Stimulated activated CD8-positive, alpha-beta memory T cell treated with anti-CD3 and anti-CD28 coated beads, Interleukin-7, amount 100 ng/mL, for 4 hours (primary cell): Measurements from ENCODE around the gene ELMO1.

Experiments
- DNase-seq, 2 donors: peaks; one replicate each; pipeline ENCODE4 v3.0.0-alpha.2; 2020; ENCODE audit warnings: low read depth in 2 of 2

Gene ELMO1

DNA sequence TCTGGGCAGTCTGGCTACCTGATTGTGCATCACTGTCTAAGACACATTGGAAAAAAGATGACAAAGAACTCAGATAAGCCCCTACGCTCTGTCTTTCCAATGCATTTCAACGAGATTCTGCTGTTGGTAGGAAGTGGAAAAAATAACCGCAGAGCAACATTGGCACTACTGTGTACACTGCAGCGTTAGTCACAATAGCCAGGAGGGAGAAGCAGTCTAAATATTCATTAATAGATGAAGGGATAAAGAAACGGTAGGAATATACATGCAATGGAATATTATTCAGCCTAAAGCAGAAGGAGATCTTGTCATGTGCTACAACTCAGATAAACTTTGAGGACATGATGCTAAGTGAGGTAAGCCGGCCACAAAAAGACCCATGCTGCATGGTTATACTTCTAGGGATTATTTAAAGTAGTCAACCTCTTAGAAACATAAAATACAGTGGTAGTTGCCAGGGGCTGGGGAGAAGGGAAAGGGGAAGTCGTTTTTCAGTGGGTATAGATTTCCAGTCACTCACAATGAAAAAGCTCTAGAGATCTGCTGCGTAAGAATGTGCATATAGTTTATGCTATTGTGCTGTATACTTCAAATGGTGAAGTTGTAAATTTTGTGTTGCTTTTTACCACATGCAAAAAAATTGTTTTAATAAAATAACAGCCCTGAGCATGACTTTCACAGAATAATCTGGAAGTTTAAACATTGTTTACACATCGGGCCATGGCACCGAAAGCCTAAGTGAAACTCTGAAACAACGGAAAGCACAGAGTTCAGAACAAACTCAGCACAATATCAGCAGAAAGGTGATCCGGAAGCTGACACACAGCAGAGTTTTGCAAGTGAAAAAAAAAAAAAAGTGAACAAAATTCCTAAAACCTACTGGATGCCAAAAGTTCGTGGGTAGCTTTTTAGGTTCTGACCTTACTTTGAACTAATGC lies 40.1 kb downstream of the ELMO1 start:
- DNase-seq, result peak in 1 of 2 donors; percentile 6

DNA sequence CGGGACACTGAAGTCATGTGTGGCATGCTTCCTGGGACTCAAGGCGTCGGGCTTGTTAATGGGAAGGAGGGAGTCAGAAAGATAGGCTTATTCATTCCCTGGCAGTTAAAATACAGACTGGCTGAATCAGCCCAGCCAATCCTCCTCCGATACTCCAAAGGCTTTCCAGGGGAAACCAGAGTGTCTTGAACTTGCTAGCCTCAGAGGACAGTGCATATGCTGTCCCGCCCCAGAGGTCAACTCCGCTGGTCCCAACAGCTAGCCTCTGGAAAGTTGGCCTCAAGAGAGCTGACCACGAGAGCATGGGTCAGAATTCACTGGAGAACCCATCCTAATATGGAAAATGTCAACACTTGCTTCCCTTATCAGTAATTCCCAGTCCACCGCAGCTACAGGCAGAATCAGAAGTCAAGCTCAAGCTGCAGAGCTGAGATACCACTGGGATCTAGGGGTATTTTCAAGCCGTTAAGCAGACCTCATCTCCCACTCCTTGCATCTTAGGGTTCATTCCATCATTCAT lies 43.0 kb downstream of the ELMO1 start:
- DNase-seq, result no peak

DNA sequence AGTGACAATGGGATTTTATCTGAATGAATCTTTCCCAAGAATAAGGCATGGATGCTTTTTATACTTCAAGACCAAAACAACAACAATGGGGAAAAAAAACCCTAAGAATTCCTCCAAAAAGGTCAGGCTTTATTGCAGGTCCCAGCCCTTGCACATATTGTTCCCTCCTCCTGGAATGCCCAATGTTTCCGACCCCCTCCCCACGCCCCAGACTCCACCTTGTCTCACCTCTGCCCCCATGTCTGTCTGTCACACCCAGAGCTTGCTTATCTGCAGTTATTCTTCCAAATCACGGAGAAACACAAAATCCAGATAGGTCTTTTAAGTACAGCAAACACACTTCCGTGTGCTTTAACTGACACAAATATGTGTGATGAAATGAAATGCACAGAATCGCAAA lies 43.5 kb downstream of the ELMO1 start:
- no peak for DNase-seq

DNA sequence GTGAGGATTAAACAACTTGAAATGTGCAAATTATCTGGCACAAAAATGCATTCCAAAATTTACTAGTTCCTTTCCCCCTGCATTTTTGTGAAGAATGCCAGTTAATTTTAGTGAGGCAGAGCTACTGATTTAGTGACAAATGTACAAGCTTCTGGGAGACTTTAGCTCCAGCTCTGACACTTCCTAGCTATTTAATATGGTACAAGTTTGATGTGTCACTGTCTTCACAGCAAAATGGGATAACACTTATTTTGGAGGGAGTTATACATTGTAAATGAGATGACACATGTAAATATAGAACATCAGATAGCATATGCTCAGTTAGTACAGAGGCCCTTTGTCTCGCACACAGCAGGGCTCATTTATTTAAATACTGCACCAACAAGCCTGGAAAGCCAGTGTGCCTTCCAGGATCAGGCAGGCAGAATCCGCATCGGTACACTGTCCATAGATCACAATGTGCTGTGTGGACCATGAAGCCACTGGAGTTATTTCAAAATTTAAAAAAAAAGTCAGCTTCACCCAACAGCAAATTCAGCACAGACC lies 48.7 kb downstream of the ELMO1 start:
- no peak for DNase-seq

- DNase-seq, result no peak
These were observed 50.3 kb downstream of the ELMO1 start for GRCh38 chr7:37398403-37398802.

DNA sequence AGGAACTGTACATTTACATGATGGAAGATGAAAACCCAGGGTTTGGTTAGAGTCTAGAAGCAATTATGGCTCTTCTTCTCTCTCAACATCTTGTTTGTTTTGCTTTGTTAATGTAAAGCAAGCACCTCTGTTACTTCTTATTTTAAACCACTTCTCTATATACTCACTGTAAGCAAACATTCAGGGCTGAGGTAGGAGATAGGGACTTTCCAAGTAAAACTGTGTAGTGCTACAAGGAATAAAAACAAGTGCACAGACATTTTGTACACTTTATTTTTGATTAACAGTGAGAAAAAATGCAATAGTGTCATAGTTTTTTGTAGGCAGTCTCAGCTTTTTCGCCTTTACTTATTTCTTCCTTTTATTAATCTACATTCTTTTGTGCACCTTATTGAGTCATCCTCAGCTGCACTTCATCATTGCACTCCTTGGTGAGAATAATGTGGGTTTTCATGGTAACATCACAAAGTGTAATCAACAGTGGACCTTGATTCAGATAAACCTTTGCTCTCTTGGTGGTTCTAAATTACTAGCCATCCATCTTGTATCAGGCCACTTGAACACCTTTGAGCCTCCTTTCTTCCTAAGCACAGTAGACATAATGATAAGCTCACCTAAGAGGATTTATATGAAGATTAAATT lies 52.9 kb downstream of the ELMO1 start:
- no peak for DNase-seq

DNA sequence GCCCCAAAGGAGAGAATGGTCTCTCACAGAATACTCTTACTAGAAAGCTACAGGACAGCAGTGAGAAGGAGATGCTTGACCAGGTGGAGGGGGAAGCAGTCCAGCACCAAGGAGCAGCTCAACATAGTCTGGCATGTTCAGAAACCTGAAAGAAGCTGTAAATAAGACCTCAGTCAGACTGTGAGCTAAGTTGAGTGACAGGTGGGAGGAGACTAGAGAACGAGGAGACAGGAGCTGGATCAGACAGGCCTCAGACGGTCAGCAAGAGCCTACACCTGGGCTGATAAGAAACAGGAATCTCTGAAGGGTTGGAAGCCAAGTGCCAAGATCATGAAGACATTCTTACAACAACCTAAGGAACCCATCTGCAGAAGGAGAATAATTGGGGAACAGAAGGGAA lies 54.5 kb downstream of the ELMO1 start:
- no peak for DNase-seq

DNA sequence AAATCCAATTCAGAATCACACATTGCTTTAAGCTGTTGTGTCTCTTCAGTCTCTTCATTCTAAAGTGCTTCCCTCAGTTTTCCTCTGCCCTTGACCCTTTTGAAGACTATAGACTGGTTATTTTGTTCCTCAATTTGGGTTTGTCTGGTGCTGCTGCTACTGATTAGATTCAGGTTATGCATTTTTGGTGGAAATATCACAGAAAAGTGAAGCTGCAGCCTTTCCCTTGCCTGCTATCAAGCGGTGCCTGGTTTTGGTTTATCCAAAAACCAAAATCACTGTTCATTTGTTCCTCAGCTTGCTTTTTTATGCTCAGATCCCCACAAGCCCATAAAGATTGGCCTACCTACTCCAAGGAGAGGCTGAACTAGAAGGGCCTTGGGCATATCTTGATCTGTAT lies 55.2 kb downstream of the ELMO1 start:
- no peak for DNase-seq

GRCh38 chr7:37392673-37393017 lies 56.0 kb downstream of the ELMO1 start:
- no peak for DNase-seq

GRCh38 chr7:37391791-37392672 lies 56.6 kb downstream of the ELMO1 start:
- DNase-seq, result no peak

GRCh38 chr7:37390114-37390513 lies 58.5 kb downstream of the ELMO1 start:
- DNase-seq, result no peak

DNA sequence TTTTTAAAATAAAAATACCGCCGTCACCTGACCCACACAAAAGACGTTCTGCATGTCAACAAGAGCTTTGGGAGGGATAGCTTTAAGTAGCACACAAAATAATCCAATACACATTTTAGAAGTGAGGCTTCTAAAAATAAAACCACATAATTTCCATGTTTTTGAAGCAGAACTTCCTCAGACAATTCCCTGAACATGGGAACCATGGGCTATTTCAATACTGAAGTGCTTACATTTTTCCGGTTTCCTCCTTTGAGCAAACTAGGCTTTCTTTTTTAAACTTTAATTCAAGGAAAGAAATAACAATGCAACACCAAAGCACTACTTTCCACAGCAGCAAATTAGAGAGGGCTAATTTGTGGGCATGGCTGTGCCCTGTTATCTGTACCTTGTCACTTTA lies 59.9 kb downstream of the ELMO1 start:
- DNase-seq, result no peak

DNA sequence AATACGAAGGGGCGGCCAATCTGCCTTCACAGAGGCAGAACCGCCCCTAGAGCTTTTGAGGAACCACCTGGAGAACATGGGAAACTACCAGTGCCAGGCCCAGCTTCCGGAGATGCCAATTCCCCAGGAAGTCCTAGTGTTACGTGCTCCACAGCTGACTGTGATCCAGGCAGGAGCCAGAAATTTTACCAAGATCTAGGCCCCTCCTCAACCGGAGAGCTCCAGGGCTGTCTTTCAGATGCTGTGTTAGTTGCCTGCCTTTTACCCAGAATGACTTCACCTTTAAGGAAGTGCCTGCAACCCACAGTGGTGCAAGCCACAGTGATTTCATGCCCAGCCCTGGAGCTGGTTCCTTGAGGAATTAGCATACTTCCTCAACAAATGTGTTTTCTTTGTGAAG lies 62.9 kb downstream of the ELMO1 start:
- no peak for DNase-seq

DNA sequence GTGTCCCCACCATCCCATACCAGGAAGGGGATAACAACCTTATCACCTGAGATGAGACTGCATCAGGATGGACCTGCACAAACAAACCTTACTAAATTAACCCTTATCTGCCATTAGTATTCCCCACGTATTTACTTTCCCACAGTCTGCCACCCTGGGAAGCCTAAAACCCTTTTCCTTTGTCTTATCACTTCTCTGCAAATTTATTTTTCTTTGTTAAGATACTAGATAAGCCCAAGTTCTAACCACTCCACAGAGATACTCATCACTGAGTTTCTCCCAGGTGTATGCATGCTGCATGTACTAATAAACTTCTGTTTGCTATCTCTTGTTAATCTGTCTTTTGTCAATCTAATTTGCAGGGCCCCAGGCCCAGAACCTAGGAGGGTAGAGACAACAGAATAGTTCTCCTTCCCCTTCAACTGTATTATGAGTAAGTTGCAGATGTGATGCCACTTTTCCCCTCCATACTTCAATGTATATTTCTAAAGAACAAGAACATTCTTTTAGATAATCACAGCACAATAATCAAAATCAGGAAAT lies 66.0 kb downstream of the ELMO1 start:
- DNase-seq, result no peak

- DNase-seq, result no peak
These were observed 67.8 kb downstream of the ELMO1 start for GRCh38 chr7:37380831-37381230.

DNA sequence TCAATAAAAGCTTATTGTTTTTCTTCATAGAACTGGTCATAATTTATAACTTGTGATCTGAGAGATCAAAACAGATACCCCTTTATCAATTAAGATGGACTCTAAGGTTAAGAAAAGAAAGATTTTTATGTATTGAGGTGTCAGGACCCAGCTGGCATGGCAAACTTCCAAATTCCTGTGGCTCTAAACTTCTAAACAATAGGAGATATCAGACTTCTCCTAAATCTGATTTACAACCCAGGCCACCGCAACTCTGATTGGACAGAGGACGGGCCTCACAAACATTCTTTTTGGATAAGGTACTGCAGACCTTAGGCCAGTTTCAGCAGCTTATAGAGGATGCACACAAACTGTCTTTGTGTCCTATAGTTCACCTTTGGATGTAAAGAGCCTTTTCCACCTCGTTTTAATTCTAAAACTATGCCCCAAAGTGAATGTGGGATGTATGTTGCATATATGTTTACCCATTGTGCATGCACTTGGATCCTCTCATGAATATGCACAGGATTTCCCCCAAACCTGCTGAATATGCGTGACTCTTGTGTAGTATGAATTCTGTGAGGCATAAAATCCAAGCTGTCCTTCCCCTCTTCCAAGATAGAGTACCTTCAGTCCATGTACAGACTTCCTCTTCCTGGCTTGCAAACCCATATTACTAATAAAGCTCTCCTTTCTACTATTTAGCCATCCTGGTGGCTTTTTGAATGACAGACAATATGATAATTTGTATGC lies 69.0 kb downstream of the ELMO1 start:
- DNase-seq, result no peak

DNA sequence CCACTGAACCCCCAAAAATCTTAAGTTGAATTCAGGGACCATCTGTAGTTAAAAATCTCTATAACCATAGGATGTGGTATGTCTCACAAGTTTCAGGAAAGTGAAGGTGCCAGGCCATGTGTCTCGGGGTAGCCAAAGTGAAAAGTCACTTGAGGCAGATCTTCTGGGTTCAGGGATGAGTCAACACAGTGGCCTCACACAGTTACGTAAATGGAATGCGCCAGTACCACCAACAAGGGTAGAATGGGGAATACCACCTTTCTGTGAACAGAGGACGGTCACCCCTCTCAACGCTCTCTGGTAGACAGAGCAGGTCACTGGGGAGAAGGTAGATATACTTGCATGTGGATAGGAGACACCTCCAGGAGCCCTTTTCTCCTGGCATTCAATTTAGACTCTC lies 71.4 kb downstream of the ELMO1 start:
- no peak for DNase-seq

DNA sequence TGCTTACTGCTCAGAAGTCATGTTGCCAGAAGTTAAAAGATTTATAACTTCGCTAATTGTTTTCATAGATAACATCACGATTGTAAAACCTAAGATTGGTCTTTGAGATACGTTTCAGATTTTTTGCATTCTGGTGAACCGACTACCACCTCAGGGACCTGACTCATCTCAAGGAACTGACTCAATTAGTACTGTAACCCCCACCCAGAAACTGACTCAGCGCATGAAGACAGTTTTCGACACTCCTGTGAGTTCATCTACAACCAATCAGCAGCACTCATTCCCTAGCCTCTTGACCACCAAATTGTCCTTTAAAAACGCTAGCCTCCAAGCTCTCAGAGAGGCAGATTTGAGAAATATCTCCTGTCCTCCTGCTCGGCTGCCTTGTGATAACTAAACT lies 72.3 kb downstream of the ELMO1 start:
- no peak for DNase-seq

DNA sequence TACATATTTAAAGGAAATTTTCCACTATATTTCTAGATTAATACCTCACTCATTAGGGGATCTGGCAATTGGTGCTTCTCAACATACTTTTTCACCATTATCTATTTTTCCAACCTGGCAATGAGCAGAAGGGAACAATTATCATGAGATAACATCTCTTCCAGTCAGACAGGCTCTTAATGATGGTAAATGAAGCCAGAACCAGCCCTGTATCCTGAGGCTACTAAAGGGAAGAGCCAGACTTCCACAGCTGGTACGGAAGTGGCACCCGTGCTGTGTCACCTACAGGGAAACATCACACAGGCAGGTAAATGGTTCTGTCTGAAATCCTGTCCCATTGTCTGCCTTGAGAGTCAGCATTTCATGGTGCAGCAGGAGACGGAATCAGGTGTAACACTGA lies 75.9 kb downstream of the ELMO1 start:
- no peak for DNase-seq

DNA sequence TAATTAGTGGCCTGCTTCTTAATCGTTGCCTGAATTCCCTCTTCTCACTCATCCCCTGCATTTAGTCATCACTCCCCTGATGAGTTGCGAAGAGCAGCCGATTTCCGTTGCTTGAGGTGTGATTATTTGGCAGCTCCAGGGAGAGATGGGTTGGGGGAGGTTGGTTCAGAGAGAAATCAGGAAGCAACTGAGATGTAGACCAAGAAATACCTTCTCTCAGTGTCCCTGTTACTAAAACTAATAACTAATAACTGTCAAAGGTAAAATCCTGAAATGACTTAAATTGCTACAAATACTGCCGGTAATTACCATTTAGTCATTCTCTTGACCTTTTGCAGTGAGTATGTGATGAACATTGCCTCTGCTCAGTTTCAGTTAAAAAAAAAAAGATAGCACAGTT lies 76.9 kb downstream of the ELMO1 start:
- no peak for DNase-seq

DNA sequence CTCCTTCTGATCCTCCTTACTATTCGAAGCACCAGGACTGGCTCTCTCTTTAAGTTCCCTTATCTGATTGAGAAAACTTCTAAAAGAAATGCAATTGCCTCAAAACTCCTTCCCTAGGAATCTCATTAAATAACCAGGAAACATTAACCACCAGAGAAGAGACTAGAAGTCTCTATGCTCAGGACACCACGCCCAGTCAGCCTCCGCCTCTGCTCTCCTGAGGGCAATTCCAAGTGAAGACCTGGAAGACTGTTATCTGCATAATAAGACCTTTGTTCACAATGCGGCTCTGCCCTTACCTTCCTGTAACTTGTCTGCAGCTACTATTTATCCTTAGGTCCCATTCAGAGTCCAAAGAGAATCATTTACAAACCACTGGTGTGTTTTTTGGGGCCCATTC lies 78.8 kb downstream of the ELMO1 start:
- DNase-seq, result no peak
